ENCODE results near the gene CUL1.

CUL1 gene

GRCh38 chr7:148718431-148718830 lies 19.7 kb downstream of the CUL1 start:
- Histone ChIP-seq H3K27me3 (ENCODE audit: control insufficient read depth, insufficient read depth, low read length) (no peaks in the 10 kb centered on the region), H3K4me1 (ENCODE audit: control insufficient read depth, insufficient read depth, low read length) (peaks cover 32% of the 10 kb centered on the region), H3K36me3 (ENCODE audit: control insufficient read depth, insufficient read depth, low read length) (no peaks in the 10 kb centered on the region)

GRCh38 chr7:148719753-148720152 lies 21.1 kb downstream of the CUL1 start:
- Histone ChIP-seq H3K36me3 (ENCODE audit: control insufficient read depth, insufficient read depth, low read length) (no peaks in the 10 kb centered on the region), H3K4me3 (ENCODE audit: low read depth, low read length) (no peak overlapping the region), H3K9me3 (ENCODE audit: control insufficient read depth, insufficient read depth, low read length) (no peaks in the 10 kb centered on the region), H3K27ac (ENCODE audit: low read depth, low read length) (no peak overlapping the region), H3K4me1 (ENCODE audit: control insufficient read depth, insufficient read depth, low read length) (peaks cover 39% of the 10 kb centered on the region), H3K27me3 (ENCODE audit: control insufficient read depth, insufficient read depth, low read length) (no peaks in the 10 kb centered on the region), H3K9ac (ENCODE audit: low read depth, low read length) (no peak overlapping the region)

More at GRCh38 chr7:148718431-148718830, 19.7 kb downstream of the CUL1 start:
- H3K4me3 ChIP-seq (ENCODE audit: low read depth, low read length), result no peak overlapping the region
- no peak overlapping the region for H3K9ac ChIP-seq (ENCODE audit: low read depth, low read length)
- no peak overlapping the region for H3K27ac ChIP-seq (ENCODE audit: low read depth, low read length)
- H3K9me3 ChIP-seq (ENCODE audit: control insufficient read depth, insufficient read depth, low read length), result no peaks in the 10 kb centered on the region

GRCh38 chr7:148720472-148720871 lies 21.8 kb downstream of the CUL1 start:
- Histone ChIP-seq H3K27me3 (ENCODE audit: control insufficient read depth, insufficient read depth, low read length) (no peaks in the 10 kb centered on the region), H3K4me3 (ENCODE audit: low read depth, low read length) (no peak overlapping the region), H3K36me3 (ENCODE audit: control insufficient read depth, insufficient read depth, low read length) (no peaks in the 10 kb centered on the region), H3K9ac (ENCODE audit: low read depth, low read length) (no peak overlapping the region), H3K4me1 (ENCODE audit: control insufficient read depth, insufficient read depth, low read length) (peaks cover 39% of the 10 kb centered on the region), H3K9me3 (ENCODE audit: control insufficient read depth, insufficient read depth, low read length) (no peaks in the 10 kb centered on the region), H3K27ac (ENCODE audit: low read depth, low read length) (no peak overlapping the region)

GRCh38 chr7:148721390-148721789 lies 22.7 kb downstream of the CUL1 start:
- no peaks in the 10 kb centered on the region for H3K36me3 ChIP-seq (ENCODE audit: control insufficient read depth, insufficient read depth, low read length)
- H3K4me1 ChIP-seq (ENCODE audit: control insufficient read depth, insufficient read depth, low read length), result peaks cover 39% of the 10 kb centered on the region
- no peak overlapping the region for H3K4me3 ChIP-seq (ENCODE audit: low read depth, low read length)
- H3K9me3 ChIP-seq (ENCODE audit: control insufficient read depth, insufficient read depth, low read length), result no peaks in the 10 kb centered on the region
- no peak overlapping the region for H3K9ac ChIP-seq (ENCODE audit: low read depth, low read length)
- no peaks in the 10 kb centered on the region for H3K27me3 ChIP-seq (ENCODE audit: control insufficient read depth, insufficient read depth, low read length)
- H3K27ac ChIP-seq (ENCODE audit: low read depth, low read length), result no peak overlapping the region

- Histone ChIP-seq H3K9me3 (ENCODE audit: control insufficient read depth, insufficient read depth, low read length) (no peaks in the 10 kb centered on the region), H3K4me3 (ENCODE audit: low read depth, low read length) (no peak overlapping the region), H3K36me3 (ENCODE audit: control insufficient read depth, insufficient read depth, low read length) (no peaks in the 10 kb centered on the region), H3K27ac (ENCODE audit: low read depth, low read length) (no peak overlapping the region), H3K27me3 (ENCODE audit: control insufficient read depth, insufficient read depth, low read length) (no peaks in the 10 kb centered on the region), H3K9ac (ENCODE audit: low read depth, low read length) (no peak overlapping the region), H3K4me1 (ENCODE audit: control insufficient read depth, insufficient read depth, low read length) (peaks cover 41% of the 10 kb centered on the region)
Measured at GRCh38 chr7:148722340-148723165, 23.9 kb downstream of the CUL1 start.

GRCh38 chr7:148723166-148723559 lies 24.5 kb downstream of the CUL1 start:
- Histone ChIP-seq H3K4me1 (ENCODE audit: control insufficient read depth, insufficient read depth, low read length) (peaks cover 45% of the 10 kb centered on the region), H3K36me3 (ENCODE audit: control insufficient read depth, insufficient read depth, low read length) (no peaks in the 10 kb centered on the region), H3K27me3 (ENCODE audit: control insufficient read depth, insufficient read depth, low read length) (no peaks in the 10 kb centered on the region), H3K9me3 (ENCODE audit: control insufficient read depth, insufficient read depth, low read length) (no peaks in the 10 kb centered on the region), H3K27ac (ENCODE audit: low read depth, low read length) (no peak overlapping the region), H3K9ac (ENCODE audit: low read depth, low read length) (no peak overlapping the region), H3K4me3 (ENCODE audit: low read depth, low read length) (no peak overlapping the region)

GRCh38 chr7:148723846-148724245 lies 25.1 kb downstream of the CUL1 start:
- no peak overlapping the region for H3K27ac ChIP-seq (ENCODE audit: low read depth, low read length)
- no peaks in the 10 kb centered on the region for H3K36me3 ChIP-seq (ENCODE audit: control insufficient read depth, insufficient read depth, low read length)
- peaks cover 45% of the 10 kb centered on the region for H3K4me1 ChIP-seq (ENCODE audit: control insufficient read depth, insufficient read depth, low read length)
- H3K27me3 ChIP-seq (ENCODE audit: control insufficient read depth, insufficient read depth, low read length), result no peaks in the 10 kb centered on the region
- no peaks in the 10 kb centered on the region for H3K9me3 ChIP-seq (ENCODE audit: control insufficient read depth, insufficient read depth, low read length)
- no peak overlapping the region for H3K4me3 ChIP-seq (ENCODE audit: low read depth, low read length)
- no peak overlapping the region for H3K9ac ChIP-seq (ENCODE audit: low read depth, low read length)

- H3K4me1 ChIP-seq (ENCODE audit: control insufficient read depth, insufficient read depth, low read length), result peaks cover 27% of the 10 kb centered on the region
- H3K4me3 ChIP-seq (ENCODE audit: low read depth, low read length), result no peak overlapping the region
- no peak overlapping the region for H3K27ac ChIP-seq (ENCODE audit: low read depth, low read length)
- no peak overlapping the region for H3K9ac ChIP-seq (ENCODE audit: low read depth, low read length)
- no peaks in the 10 kb centered on the region for H3K9me3 ChIP-seq (ENCODE audit: control insufficient read depth, insufficient read depth, low read length)
- H3K36me3 ChIP-seq (ENCODE audit: control insufficient read depth, insufficient read depth, low read length), result peaks cover 16% of the 10 kb centered on the region
- H3K27me3 ChIP-seq (ENCODE audit: control insufficient read depth, insufficient read depth, low read length), result no peaks in the 10 kb centered on the region
Measured at GRCh38 chr7:148726385-148726784, 27.7 kb downstream of the CUL1 start.

GRCh38 chr7:148727501-148728278 lies 29.0 kb downstream of the CUL1 start:
- no peak overlapping the region for H3K9ac ChIP-seq (ENCODE audit: low read depth, low read length)
- H3K27me3 ChIP-seq (ENCODE audit: control insufficient read depth, insufficient read depth, low read length), result no peaks in the 10 kb centered on the region
- H3K27ac ChIP-seq (ENCODE audit: low read depth, low read length), result no peak overlapping the region
- no peak overlapping the region for H3K4me3 ChIP-seq (ENCODE audit: low read depth, low read length)
- H3K9me3 ChIP-seq (ENCODE audit: control insufficient read depth, insufficient read depth, low read length), result no peaks in the 10 kb centered on the region
- peaks cover 19% of the 10 kb centered on the region for H3K4me1 ChIP-seq (ENCODE audit: control insufficient read depth, insufficient read depth, low read length)
- H3K36me3 ChIP-seq (ENCODE audit: control insufficient read depth, insufficient read depth, low read length), result peaks cover 29% of the 10 kb centered on the region

- Histone ChIP-seq H3K27ac (ENCODE audit: low read depth, low read length) (no peak overlapping the region), H3K4me3 (ENCODE audit: low read depth, low read length) (no peak overlapping the region), H3K36me3 (ENCODE audit: control insufficient read depth, insufficient read depth, low read length) (peaks cover 53% of the 10 kb centered on the region), H3K4me1 (ENCODE audit: control insufficient read depth, insufficient read depth, low read length) (peaks cover 5% of the 10 kb centered on the region; the same call in 1 of the 2 replicates), H3K27me3 (ENCODE audit: control insufficient read depth, insufficient read depth, low read length) (no peaks in the 10 kb centered on the region), H3K9ac (ENCODE audit: low read depth, low read length) (no peak overlapping the region), H3K9me3 (ENCODE audit: control insufficient read depth, insufficient read depth, low read length) (no peaks in the 10 kb centered on the region)
Measured at GRCh38 chr7:148729984-148730733, 31.5 kb downstream of the CUL1 start.

Measured in HUES48 (cell line).